ENCODE data around the gene ZNF529.
A peak's percentile ranks its signal among the peaks of the same experiment; 100 is the strongest.

The ZNF529 gene

DNA sequence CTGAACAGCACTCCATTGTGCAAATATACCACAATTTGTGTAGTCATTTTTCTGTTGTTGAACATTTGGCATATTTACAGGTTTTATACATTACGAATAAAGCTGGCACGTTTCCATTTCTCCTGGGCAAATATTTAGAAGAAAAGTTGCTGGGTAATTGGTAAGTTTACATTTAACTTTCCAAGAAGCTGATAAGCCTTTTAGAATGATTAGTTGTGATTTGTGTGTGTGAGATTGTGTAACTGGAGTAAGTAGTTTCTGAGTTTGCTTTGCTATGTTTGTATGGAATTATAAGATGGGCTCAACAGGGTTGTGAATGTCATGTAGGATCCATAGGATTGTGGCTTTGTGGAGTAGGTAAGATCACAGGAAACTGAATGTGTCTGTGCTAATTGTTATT lies 1.6 kb upstream of the ZNF529 start:
- Histone ChIP-seq H3K36me3 (replicated peaks; ENCODE audit: low read depth, low read length) (peaks cover 75% of the 10 kb centered on the region), H3K79me2 (ENCODE audit: low read length) (peaks cover 44% of the 10 kb centered on the region), H3K27me3 (ENCODE audit: low read depth, low read length) (no peaks in the 10 kb centered on the region), H3K4me2 (ENCODE audit: low read length) (peak overlapping the region; percentile 76), H3K9ac (ENCODE audit: low read length) (no peak overlapping the region), H4K20me1 (ENCODE audit: insufficient read depth, low read length) (no peaks in the 10 kb centered on the region), H3K4me3 (ENCODE audit: low read length) (peak overlapping the region; percentile 81), H3K27ac (ENCODE audit: low read length) (no peak overlapping the region), H2AFZ (ENCODE audit: low read depth, low read length) (no peak overlapping the region), H3K9me3 (ENCODE audit: insufficient read depth, low read length) (peaks cover 40% of the 10 kb centered on the region), H3K4me1 (ENCODE audit: low read length) (peaks cover 18% of the 10 kb centered on the region)
- no peak for TF ChIP-seq CTCF (IDR thresholded peaks at IDR 0.05; ENCODE audit: low read depth, low read length)
- no peak for TF ChIP-seq EZH2phosphoT487 (IDR thresholded peaks at IDR 0.05; ENCODE audit: low read depth)

- Histone ChIP-seq H4K20me1 (ENCODE audit: insufficient read depth, low read length) (no peaks in the 10 kb centered on the region), H3K9me3 (ENCODE audit: insufficient read depth, low read length) (peaks cover 38% of the 10 kb centered on the region), H3K27me3 (ENCODE audit: low read depth, low read length) (no peaks in the 10 kb centered on the region), H3K27ac (ENCODE audit: low read length) (peak overlapping the region; percentile 48), H3K4me2 (ENCODE audit: low read length) (peak overlapping the region; percentile 76), H3K36me3 (replicated peaks; ENCODE audit: low read depth, low read length) (peaks cover 75% of the 10 kb centered on the region), H3K79me2 (ENCODE audit: low read length) (peaks cover 46% of the 10 kb centered on the region), H3K4me3 (ENCODE audit: low read length) (peak overlapping the region; percentile 81), H3K4me1 (ENCODE audit: low read length) (peaks cover 18% of the 10 kb centered on the region), H2AFZ (ENCODE audit: low read depth, low read length) (peak overlapping the region; percentile 64), H3K9ac (ENCODE audit: low read length) (peak overlapping the region; percentile 80)
- TF ChIP-seq EZH2phosphoT487 (IDR thresholded peaks at IDR 0.05; ENCODE audit: low read depth) = no peak
- no peak for TF ChIP-seq CTCF (IDR thresholded peaks at IDR 0.05; ENCODE audit: low read depth, low read length)
Observed at GRCh38 chr19:36573895-36574720, 1.0 kb upstream of the ZNF529 start.

GRCh38 chr19:36572593-36573019 lies 486 bp downstream of the ZNF529 start:
- H2AFZ ChIP-seq (ENCODE audit: low read depth, low read length) = peak overlapping the region; percentile 84
- no peaks in the 10 kb centered on the region for H4K20me1 ChIP-seq (ENCODE audit: insufficient read depth, low read length)
- H3K79me2 ChIP-seq (ENCODE audit: low read length) = peaks cover 52% of the 10 kb centered on the region
- peak overlapping the region; percentile 81 for H3K4me3 ChIP-seq (ENCODE audit: low read length)
- H3K27me3 ChIP-seq (ENCODE audit: low read depth, low read length) = no peaks in the 10 kb centered on the region
- H3K9ac ChIP-seq (ENCODE audit: low read length) = peak overlapping the region; percentile 80
- peaks cover 78% of the 10 kb centered on the region for H3K36me3 ChIP-seq (replicated peaks; ENCODE audit: low read depth, low read length)
- TF ChIP-seq EZH2phosphoT487 (IDR thresholded peaks at IDR 0.05; ENCODE audit: low read depth) (no peak), CTCF (IDR thresholded peaks at IDR 0.05; ENCODE audit: low read depth, low read length) (no peak)
- H3K4me2 ChIP-seq (ENCODE audit: low read length) = peak overlapping the region; percentile 76
- peaks cover 18% of the 10 kb centered on the region for H3K4me1 ChIP-seq (ENCODE audit: low read length)
- peaks cover 46% of the 10 kb centered on the region for H3K9me3 ChIP-seq (ENCODE audit: insufficient read depth, low read length)
- peak overlapping the region; percentile 48 for H3K27ac ChIP-seq (ENCODE audit: low read length)

DNA sequence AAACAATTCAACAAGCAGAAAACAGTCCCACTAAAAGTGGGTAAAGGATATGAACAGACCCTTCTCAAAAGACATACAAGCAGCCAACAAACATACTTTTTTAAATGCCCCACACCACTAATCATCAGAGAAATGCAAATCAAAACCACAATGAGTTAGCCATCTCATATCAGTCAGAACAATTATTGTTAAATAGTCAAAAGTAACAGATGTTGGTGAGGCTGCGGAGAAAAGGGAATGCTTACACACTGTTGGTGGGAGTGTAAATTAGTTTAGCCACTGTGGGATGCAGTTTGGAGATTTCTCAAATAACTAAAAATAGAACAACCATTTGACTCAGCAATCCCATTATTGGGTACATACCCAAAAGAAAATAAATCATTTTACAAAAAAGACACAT lies 8.7 kb downstream of the ZNF529 start:
- peaks cover 43% of the 10 kb centered on the region for H3K79me2 ChIP-seq (ENCODE audit: low read length)
- H4K20me1 ChIP-seq (ENCODE audit: insufficient read depth, low read length) = no peaks in the 10 kb centered on the region
- no peak overlapping the region for H2AFZ ChIP-seq (ENCODE audit: low read depth, low read length)
- H3K4me2 ChIP-seq (ENCODE audit: low read length) = no peak overlapping the region
- no peak overlapping the region for H3K9ac ChIP-seq (ENCODE audit: low read length)
- peaks cover 82% of the 10 kb centered on the region for H3K36me3 ChIP-seq (replicated peaks; ENCODE audit: low read depth, low read length)
- peaks cover 56% of the 10 kb centered on the region for H3K9me3 ChIP-seq (ENCODE audit: insufficient read depth, low read length)
- TF ChIP-seq CTCF (IDR thresholded peaks at IDR 0.05; ENCODE audit: low read depth, low read length) = no peak
- no peak for TF ChIP-seq EZH2phosphoT487 (IDR thresholded peaks at IDR 0.05; ENCODE audit: low read depth)
- no peaks in the 10 kb centered on the region for H3K4me1 ChIP-seq (ENCODE audit: low read length)
- no peak overlapping the region for H3K4me3 ChIP-seq (ENCODE audit: low read length)
- H3K27ac ChIP-seq (ENCODE audit: low read length) = no peak overlapping the region
- no peaks in the 10 kb centered on the region for H3K27me3 ChIP-seq (ENCODE audit: low read depth, low read length)
